ENCODE results near the gene CCL7. TPM values are rescaled to one million over a fixed set of nuclear protein-coding genes. Genes with fewer than 3 reads are reported as not detected.

The CCL7 gene
- total RNA-seq, 1 experiment from 2014 or later = not detected

- no peak overlapping the region for H3K27ac Mint-ChIP-seq (ENCODE audit: low read depth, unreplicated experiment)
- intact Hi-C loops (cut with micrococcal nuclease) = no loop called here
- no peaks in the 10 kb centered on the region for H3K27me3 Mint-ChIP-seq (ENCODE audit: insufficient read depth, unreplicated experiment)
- TF ChIP-seq, protein P1, sequence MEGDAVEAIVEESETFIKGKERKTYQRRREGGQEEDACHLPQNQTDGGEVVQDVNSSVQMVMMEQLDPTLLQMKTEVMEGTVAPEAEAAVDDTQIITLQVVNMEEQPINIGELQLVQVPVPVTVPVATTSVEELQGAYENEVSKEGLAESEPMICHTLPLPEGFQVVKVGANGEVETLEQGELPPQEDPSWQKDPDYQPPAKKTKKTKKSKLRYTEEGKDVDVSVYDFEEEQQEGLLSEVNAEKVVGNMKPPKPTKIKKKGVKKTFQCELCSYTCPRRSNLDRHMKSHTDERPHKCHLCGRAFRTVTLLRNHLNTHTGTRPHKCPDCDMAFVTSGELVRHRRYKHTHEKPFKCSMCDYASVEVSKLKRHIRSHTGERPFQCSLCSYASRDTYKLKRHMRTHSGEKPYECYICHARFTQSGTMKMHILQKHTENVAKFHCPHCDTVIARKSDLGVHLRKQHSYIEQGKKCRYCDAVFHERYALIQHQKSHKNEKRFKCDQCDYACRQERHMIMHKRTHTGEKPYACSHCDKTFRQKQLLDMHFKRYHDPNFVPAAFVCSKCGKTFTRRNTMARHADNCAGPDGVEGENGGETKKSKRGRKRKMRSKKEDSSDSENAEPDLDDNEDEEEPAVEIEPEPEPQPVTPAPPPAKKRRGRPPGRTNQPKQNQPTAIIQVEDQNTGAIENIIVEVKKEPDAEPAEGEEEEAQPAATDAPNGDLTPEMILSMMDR (IDR thresholded peaks at IDR 0.05; ENCODE audit: unreplicated experiment) = no peak
- DNase-seq (ENCODE audit: unreplicated experiment) = no peak
- no peak overlapping the region for H3K4me3 Mint-ChIP-seq (ENCODE audit: unreplicated experiment)
- no peaks in the 10 kb centered on the region for H3K36me3 Mint-ChIP-seq (ENCODE audit: insufficient read depth, unreplicated experiment)
- H3K9me3 Mint-ChIP-seq (ENCODE audit: unreplicated experiment) = no peaks in the 10 kb centered on the region
- no TSS peak for BruUV-seq (replicated peaks)
- ChIA-PET POLR2A (no interaction called here), CTCF (interaction anchor here (1.1 to 2.0 kb wide), 2 partner anchors 19 to 110 kb away, joined by 3 to 8 read pairs; partner anchors contain the start of gene CCL7)
- peaks cover 34% of the 10 kb centered on the region for H3K4me1 Mint-ChIP-seq (ENCODE audit: insufficient read depth, unreplicated experiment)
Observed at GRCh38 chr17:34251186-34251585, 18.8 kb upstream of the CCL7 start.

- no peaks in the 10 kb centered on the region for H3K27me3 Mint-ChIP-seq (ENCODE audit: insufficient read depth, unreplicated experiment)
- BruUV-seq (replicated peaks) = no TSS peak
- no peak overlapping the region for H3K27ac Mint-ChIP-seq (ENCODE audit: low read depth, unreplicated experiment)
- CTCF ChIA-PET = interaction anchor here (0.7 to 2.9 kb wide), 4 partner anchors 18 to 1548 kb away, joined by 3 to 10 read pairs (median 6); partner anchors contain the start of gene CCL7
- no peaks in the 10 kb centered on the region for H3K36me3 Mint-ChIP-seq (ENCODE audit: insufficient read depth, unreplicated experiment)
- no peak overlapping the region for H3K4me3 Mint-ChIP-seq (ENCODE audit: unreplicated experiment)
- H3K4me1 Mint-ChIP-seq (ENCODE audit: insufficient read depth, unreplicated experiment) = peaks cover 34% of the 10 kb centered on the region
- intact Hi-C loops (cut with micrococcal nuclease) = no loop called here
- TF ChIP-seq, protein P1 (IDR thresholded peaks at IDR 0.05; ENCODE audit: unreplicated experiment) = no peak
- DNase-seq (ENCODE audit: unreplicated experiment) = no peak
- H3K9me3 Mint-ChIP-seq (ENCODE audit: unreplicated experiment) = no peaks in the 10 kb centered on the region
- POLR2A ChIA-PET = interaction anchor here (0.8 kb wide), 1 partner anchor 16 kb away, joined by 3 read pairs; no protein-coding TSS in a partner anchor
Observed at GRCh38 chr17:34252095-34252443, 18.0 kb upstream of the CCL7 start.

GRCh38 chr17:34252444-34253138, 17.4 kb upstream of the CCL7 start:
- Mint-ChIP-seq H3K4me1 (ENCODE audit: insufficient read depth, unreplicated experiment) (peaks cover 34% of the 10 kb centered on the region), H3K36me3 (ENCODE audit: insufficient read depth, unreplicated experiment) (no peaks in the 10 kb centered on the region), H3K4me3 (ENCODE audit: unreplicated experiment) (no peak overlapping the region), H3K9me3 (ENCODE audit: unreplicated experiment) (no peaks in the 10 kb centered on the region), H3K27ac (ENCODE audit: low read depth, unreplicated experiment) (peak overlapping the region; percentile 74), H3K27me3 (ENCODE audit: insufficient read depth, unreplicated experiment) (no peaks in the 10 kb centered on the region)
- BruUV-seq (replicated peaks) = no TSS peak
- intact Hi-C loops (cut with micrococcal nuclease) = no loop called here
- POLR2A ChIA-PET = interaction anchor here (0.8 kb wide), 1 partner anchor 17 kb away, joined by 3 read pairs; no protein-coding TSS in a partner anchor
- DNase-seq (ENCODE audit: unreplicated experiment) = no peak
- CTCF ChIA-PET = interaction anchor here (0.7 to 2.9 kb wide), 4 partner anchors 17 to 1547 kb away, joined by 3 to 10 read pairs (median 6); partner anchors contain the start of gene CCL7
- TF ChIP-seq, protein P1 (IDR thresholded peaks at IDR 0.05; ENCODE audit: unreplicated experiment) = no peak

DNA sequence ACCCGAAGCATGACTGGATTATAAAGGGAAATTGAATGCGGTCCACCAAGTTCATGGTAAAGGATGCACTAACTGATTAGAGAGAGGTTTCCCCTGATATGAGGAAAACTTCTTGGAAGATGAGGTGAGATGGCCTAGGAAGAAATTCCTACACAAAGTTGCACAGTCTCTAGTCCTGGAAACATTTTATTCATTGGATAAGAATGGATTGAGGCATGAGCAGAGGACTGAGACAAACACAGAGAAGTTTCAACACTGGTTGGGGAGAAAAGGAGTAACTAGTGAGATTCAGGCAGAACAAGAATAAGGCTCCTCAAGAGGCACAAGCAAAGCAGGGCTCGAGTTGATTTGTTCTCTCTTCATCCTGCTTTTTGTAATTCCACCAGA, 16.9 kb upstream of the CCL7 start:
- POLR2A ChIA-PET = no interaction called here
- no peak for DNase-seq (ENCODE audit: unreplicated experiment)
- no peak overlapping the region for H3K4me3 Mint-ChIP-seq (ENCODE audit: unreplicated experiment)
- H3K36me3 Mint-ChIP-seq (ENCODE audit: insufficient read depth, unreplicated experiment) = no peaks in the 10 kb centered on the region
- H3K4me1 Mint-ChIP-seq (ENCODE audit: insufficient read depth, unreplicated experiment) = peaks cover 34% of the 10 kb centered on the region
- TF ChIP-seq, protein P1 (IDR thresholded peaks at IDR 0.05; ENCODE audit: unreplicated experiment) = no peak
- no peaks in the 10 kb centered on the region for H3K9me3 Mint-ChIP-seq (ENCODE audit: unreplicated experiment)
- intact Hi-C loops (cut with micrococcal nuclease) = no loop called here
- no peaks in the 10 kb centered on the region for H3K27me3 Mint-ChIP-seq (ENCODE audit: insufficient read depth, unreplicated experiment)
- no TSS peak for BruUV-seq (replicated peaks)
- H3K27ac Mint-ChIP-seq (ENCODE audit: low read depth, unreplicated experiment) = peak overlapping the region; percentile 74
- CTCF ChIA-PET = interaction anchor here (2.0 to 2.9 kb wide), 2 partner anchors 53 to 108 kb away, joined by 8 to 10 read pairs; no protein-coding TSS in a partner anchor
